GM18951 (cell line): Measurements from ENCODE around the gene STRN3.

Source experiments
- POLR2A ChIP-seq: IDR thresholded peaks from 4 replicates; pipeline ENCODE4 v1.6.1; 2011; ENCODE audit warnings: mild to moderate bottlenecking; ENCODE audit not compliant: insufficient read length, insufficient read depth; ENCODE audit errors: extremely low read depth
- in situ Hi-C: fragments of 300-500 bp; cut with MboI; formaldehyde crosslinking; loops from one replicate; pipeline ENCODE4 v1.12.0; 2022; ENCODE audit warnings: low sequenced_read_pairs, mixed read lengths, inconsistent platforms; ENCODE audit not compliant: unreplicated experiment

Gene STRN3

DNA sequence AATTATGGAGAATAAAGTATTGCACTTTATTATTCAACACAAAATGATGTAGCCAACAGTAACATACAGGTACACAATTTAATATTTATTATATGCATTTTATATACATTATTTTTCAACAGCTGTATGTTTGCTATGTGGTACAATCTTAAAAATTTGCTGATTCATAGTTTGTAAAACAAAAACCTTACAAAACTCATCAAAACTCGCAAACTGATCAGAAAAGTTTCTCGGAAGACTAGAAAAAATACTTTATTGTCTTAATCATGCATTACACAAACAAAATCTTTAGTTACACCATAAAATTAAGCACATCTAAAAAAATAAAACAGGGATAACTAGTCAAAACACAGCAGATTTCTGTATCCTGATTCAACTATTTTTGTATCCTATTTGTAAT, 132.4 kb downstream of the STRN3 start:
- in situ Hi-C loops: no loop called here
- no peak for TF ChIP-seq POLR2A

- in situ Hi-C loops: no loop called here
- TF ChIP-seq POLR2A: no peak
These were observed 137.0 kb downstream of the STRN3 start for GRCh38 chr14:30889244-30889594.

DNA sequence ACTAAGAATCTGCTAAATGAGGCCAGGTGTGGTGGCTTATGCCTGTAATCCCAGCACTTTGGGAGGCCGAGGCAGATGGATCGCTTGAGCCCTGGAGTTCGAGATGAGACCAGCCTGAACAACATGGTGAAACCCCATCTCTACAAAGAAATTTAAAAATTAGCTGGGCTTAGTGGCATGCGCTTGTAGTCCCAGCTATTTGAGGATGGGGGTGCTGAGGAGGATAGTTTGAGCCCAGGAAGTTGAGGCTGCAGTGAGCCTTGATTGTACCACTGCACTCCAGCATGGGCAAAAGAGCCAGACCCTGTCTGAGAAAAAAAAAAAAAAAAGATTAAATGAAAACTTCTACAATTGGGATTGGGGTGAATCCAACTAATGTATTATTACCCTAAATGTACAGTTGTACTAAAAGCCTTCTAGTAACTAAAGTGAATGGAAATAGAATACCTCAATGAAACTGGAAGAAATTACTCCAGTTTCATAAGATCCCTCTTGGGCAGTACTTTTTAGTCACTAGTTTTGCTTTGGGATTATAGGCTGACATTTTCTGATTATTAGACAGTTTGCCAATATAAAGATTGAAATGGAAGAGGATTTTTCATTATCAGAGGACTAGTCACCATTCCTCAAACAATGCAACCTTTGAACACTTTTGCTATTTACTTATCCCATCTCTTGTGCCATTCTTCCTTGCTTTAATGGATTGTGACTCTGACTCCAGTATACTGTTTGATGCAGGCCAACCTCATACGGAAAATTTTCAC, 137.5 kb downstream of the STRN3 start:
- TF ChIP-seq POLR2A: no peak
- in situ Hi-C loops: no loop called here

DNA sequence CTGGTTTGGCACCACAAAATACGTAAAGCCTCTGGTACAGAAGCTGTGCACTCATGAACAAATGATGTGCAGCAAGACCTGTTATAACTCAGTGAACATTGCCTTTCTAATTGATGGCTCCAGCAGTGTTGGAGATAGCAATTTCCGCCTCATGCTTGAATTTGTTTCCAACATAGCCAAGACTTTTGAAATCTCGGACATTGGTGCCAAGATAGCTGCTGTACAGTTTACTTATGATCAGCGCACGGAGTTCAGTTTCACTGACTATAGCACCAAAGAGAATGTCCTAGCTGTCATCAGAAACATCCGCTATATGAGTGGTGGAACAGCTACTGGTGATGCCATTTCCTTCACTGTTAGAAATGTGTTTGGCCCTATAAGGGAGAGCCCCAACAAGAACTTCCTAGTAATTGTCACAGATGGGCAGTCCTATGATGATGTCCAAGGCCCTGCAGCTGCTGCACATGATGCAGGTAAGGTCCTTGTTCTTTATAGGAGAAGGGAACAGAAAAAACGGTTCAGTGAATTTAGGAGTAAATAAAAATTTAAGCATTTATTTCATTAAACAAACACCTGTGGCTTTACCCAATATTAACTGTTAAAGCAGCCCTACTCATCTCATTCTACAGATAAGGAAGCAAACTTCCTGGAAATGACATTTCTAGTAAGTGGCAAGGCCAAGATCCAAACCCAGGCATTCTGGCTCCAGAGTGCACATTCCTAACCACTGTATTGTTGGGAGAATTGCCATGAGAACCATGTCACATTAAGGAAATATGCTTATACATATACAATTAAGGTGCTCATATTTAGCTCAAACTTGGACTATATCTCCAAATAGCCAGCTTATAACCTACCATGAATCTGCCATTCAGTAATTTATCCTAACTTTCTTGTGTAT, 140.1 kb downstream of the STRN3 start:
- in situ Hi-C loops: no loop called here
- TF ChIP-seq POLR2A: no peak

GRCh38 chr14:30884901-30885300, 141.3 kb downstream of the STRN3 start:
- in situ Hi-C loops: no loop called here
- no peak for TF ChIP-seq POLR2A

- TF ChIP-seq POLR2A: no peak
- in situ Hi-C loops: no loop called here
These were observed 142.5 kb downstream of the STRN3 start for GRCh38 chr14:30883508-30884294.

DNA sequence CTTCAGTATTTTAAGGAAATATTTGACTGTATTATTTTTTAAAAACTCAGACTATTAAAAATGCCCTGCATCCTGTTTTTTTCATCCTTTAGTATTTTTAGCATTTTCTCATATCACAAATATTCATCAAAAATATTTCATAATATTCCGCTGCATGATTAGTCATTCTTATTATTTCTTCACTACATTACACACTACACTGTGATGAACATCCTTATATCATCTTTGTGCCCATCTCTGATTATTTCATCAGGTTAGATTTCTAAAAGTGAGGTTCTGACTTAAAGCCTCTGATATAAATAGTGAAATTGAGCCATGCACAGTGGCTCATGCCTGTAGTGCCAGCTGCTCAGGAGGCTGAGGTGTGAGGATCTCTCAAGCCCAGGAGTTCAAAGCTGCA, 143.7 kb downstream of the STRN3 start:
- in situ Hi-C loops: no loop called here
- no peak for TF ChIP-seq POLR2A

DNA sequence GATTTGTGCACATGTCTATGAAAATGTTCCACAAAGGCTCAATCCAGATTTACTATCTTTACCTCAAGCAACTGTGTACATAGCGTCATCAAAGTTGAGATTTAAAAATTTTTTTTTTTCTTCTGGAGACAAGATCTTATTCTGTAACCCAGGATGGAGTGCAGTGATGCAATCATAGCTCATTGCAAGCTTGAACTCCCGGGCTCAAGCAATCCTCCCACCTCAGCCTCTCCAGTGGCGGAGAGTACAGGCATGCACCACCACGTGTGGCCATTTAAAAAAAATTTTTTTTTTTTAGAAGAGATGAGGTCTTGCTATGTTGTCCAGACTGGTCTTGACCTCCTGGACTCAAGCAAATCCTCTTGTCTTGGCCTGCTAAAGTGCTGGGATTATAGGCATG, 149.5 kb downstream of the STRN3 start:
- in situ Hi-C loops: no loop called here

GRCh38 chr14:30875788-30876053, 150.5 kb downstream of the STRN3 start:
- in situ Hi-C loops: no loop called here
- TF ChIP-seq POLR2A: no peak

More for the DNA sequence above, 149.5 kb downstream of the STRN3 start:
- no peak for TF ChIP-seq POLR2A

DNA sequence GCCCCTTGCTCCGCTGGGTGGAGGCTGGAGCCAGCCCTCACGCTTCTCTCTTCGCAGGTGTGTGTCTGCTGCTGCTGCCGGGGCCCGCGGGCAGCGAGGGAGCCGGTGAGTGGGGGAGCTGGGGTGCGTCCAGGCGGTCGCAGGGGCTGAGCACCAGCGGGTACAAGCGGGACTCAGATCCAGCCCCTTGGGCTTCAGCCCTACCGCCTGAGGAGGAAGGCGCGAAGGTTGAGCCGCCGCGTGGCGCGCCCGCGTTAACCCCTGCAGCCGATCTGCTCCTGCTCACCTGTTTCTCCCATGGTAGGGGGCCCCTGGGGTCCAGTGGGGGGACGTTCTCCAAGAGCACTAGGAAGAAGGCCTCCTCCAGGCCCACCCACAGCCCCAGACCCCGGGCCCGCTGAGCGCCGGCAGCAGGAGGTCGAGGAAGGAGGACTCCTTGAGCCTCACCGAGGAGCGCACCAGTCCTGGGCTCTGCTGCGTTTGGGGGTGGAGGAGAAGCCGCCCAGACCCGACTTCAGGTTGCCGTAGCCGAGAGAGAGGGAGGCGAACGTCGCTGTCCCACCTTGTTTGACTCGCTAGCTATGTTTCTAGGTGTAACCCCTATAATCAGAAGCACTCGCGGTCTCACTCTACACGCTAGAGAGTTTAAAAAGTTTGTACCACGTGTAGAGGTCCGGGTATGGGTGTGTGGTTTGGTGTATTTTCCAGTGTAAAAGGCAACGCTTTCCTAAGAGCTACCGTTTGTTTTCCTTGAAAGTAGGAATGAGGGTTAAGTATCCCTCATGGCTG, 151.0 kb downstream of the STRN3 start:
- TF ChIP-seq POLR2A: no peak
- in situ Hi-C loops: no loop called here

DNA sequence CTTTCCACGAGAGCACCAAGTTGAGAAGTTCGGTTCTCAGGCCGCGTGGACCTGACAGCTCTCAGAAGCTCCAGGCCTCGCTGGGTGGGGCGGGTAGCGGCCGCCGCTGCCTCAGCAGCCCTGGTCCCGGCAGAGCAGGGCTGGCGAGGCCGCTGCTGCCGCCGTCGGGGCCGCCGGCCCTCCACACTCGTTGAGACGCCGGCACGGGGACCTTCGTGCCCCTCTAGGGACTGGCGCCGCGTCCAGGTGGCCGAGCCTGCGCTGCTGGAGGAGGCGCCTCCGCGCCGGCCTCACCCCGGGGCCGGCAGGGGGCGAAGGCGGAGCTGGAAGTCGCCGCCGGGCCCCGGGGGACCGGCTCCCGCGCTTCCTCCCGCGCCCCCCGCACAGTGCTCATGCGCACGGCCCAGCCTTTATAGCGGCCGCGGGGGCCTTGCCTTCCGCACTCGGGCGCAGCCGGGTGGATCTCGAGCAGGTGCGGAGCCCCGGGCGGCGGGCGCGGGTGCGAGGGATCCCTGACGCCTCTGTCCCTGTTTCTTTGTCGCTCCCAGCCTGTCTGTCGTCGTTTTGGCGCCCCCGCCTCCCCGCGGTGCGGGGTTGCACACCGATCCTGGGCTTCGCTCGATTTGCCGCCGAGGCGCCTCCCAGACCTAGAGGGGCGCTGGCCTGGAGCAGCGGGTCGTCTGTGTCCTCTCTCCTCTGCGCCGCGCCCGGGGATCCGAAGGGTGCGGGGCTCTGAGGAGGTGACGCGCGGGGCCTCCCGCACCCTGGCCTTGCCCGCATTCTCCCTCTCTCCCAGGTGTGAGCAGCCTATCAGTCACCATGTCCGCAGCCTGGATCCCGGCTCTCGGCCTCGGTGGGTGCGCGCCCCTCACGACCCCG, 151.8 kb downstream of the STRN3 start, which contains the start of gene COCH:
COCH (plus strand) TSS at position 440 of the 879 bp plus-strand sequence; CDS start at position 820, 380 bp downstream.
- TF ChIP-seq POLR2A: peak; percentile 82
- in situ Hi-C loops: no loop called here

- in situ Hi-C loops: no loop called here
- TF ChIP-seq POLR2A: no peak
These were observed 152.7 kb downstream of the STRN3 start for GRCh38 chr14:30873308-30874119.
